ENCODE measurements around the gene ARHGEF11.

ARHGEF11 gene

GRCh38 chr1:156908541-156908940, 137.0 kb downstream of the ARHGEF11 start:
- DNase-seq: no peak

DNA sequence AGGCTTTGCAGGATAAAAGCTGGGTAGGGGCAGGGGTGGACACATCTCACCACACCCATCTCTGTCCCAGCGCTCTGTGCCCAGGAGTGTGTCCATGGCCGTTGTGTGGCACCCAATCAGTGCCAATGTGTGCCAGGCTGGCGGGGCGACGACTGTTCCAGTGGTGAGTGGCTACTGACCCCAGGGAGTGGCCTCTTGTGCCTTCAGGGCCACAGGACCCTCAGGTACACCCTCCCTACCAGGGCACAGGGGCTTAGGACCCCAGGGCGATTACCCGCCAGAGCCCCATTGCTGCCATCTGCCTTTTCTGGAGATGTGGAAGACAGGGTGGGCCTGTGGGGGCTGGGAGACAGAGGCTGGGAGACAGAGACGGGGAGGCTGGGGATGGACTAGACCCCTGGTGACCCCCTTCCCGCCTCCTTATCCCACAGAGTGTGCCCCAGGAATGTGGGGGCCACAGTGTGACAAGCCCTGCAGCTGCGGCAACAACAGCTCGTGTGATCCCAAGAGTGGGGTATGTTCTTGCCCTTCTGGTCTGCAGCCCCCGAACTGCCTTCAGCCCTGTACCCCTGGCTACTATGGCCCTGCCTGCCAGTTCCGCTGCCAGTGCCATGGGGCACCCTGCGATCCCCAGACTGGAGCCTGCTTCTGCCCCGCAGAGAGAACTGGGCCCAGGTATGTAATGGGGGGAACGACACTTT, 139.2 kb downstream of the ARHGEF11 start:
- DNase-seq: no peak

GRCh38 chr1:156905651-156906050, 139.9 kb downstream of the ARHGEF11 start:
- DNase-seq: no peak

GRCh38 chr1:156905176-156905575, 140.4 kb downstream of the ARHGEF11 start:
- no peak for DNase-seq

DNA sequence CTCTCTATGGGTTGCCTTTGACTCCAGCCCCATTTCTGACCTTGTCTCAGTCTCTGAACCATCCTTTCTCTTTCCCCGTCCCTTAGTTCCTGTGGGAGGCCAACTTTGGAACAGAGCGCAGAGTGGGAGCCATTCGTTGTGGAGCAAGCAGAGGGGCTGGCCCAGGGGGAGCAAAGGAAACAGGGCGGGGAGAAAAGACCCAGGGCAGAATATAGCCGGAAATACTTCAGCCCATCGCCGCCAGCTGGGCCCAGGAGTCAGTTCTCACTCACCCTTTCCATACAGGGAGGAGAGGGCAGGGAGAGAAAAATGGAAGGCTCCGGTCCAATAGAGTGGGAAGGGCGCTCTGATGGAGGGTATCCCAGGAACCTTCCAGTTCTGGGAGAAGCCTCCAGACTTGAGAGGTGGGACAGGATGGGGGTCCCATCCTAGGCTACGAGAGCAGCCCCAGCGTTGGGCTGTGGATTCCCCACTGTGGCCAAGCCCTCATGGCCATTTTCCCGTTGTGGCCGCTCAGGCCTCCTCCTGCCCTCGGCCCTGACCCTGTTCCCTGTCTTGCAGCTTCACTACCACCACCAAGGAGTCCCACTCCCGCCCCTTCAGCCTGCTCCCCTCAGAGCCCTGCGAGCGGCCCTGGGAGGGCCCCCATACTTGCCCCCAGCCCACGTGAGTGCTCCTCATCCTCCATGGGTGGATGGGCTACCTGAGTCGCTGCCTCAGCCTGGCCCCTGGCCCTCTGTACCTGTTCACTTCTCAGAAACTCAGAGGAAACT, 141.2 kb downstream of the ARHGEF11 start:
- no peak for DNase-seq

DNA sequence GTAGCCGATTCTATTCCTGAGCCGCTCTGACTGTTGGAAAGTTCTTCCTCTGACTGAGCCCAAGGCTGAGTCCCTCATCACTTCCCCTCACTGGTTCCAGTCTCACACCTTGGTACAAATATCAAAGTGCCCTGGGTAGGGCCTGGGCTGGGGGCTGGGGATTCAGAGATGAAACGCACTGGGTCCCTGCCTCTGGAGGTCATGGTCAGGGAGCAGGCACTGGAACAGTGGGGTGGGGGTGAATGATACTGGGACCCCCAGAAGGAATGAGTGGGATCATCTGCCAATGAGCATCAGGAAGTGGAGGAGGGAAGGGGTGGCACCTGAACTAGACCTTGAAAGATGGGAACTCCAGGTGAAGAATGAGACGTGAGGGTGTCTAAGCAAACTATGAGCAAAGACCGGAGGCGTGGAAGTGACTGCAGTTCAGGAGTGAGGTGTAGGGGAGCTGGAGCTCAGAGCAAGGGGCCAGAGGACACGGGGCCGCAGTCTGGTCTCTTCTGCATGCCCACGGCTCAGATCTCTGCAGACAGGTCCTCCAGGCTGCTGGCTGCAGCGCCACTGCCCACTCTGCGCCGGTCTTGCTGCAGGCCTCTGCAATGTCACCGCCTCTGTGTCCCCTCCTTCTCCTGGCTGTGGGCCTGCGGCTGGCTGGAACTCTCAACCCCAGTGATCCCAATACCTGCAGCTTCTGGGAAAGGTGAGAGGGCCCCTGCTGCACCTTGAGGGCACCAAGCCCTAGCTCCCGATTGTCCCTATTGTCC, 142.0 kb downstream of the ARHGEF11 start:
- DNase-seq: no peak

DNA sequence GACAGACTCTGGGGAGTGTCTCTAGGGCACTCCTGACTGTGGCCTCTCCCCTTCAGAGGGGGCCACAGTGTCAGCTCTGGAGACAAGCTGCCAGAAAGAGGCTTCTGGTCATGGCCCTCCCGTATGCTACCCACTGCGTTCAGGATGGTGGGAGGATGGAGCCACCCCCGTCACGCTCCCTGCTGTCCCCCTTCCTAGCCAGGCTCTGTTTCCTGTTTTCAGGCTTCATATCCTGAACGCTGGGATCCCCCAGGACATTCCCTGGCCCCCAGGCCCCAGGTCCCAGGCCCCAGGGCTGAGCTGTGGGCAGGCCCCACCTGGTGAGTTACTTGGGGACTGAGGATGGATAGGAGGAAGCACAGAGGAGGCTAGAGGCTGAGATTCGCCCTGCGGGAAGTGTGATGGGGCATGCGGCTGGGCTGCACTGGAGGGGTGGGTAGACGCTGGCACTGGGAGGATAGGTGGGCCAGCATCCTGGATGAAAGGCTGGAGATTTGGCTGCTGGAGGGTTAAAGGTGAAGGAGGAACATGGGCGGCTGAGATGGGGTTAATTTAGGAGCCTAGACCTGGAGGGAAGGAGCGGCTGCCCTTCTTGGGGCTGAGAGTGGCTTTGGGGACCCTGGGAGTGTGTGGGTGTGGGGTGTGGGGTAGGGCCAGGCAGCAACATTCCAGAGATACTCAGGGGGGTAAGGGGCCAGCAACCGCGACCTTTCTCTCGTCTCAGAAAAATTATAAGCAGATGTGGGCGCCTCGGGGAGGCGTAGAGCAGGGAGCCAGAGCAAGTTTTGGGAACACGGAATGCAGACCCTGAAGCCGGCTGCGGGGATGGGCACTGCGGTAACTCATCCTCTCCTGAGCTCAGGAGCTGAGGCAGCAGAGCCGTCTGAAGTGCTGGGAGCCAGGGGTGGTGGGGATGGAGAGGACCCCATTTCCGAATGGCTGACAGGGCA, 143.3 kb downstream of the ARHGEF11 start:
- DNase-seq: no peak

DNA sequence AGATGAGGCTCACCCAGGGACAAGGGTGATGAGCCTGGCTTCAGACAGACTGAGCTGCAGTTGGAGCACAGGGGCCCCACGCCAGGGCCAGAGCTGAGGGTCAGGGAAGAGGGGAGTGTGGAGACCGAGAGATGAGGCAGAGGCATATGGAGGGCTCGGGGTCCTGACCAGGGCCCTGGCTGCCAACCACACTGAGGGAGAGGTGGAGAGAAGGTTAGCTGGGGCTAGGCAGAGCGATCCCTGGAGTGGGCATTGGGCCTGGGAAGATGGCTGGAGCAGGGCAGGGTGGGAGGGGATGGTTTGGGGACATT, 144.0 kb downstream of the ARHGEF11 start:
- no peak for DNase-seq

- no peak for DNase-seq
Measured at GRCh38 chr1:156900896-156901589, 144.5 kb downstream of the ARHGEF11 start.

DNA sequence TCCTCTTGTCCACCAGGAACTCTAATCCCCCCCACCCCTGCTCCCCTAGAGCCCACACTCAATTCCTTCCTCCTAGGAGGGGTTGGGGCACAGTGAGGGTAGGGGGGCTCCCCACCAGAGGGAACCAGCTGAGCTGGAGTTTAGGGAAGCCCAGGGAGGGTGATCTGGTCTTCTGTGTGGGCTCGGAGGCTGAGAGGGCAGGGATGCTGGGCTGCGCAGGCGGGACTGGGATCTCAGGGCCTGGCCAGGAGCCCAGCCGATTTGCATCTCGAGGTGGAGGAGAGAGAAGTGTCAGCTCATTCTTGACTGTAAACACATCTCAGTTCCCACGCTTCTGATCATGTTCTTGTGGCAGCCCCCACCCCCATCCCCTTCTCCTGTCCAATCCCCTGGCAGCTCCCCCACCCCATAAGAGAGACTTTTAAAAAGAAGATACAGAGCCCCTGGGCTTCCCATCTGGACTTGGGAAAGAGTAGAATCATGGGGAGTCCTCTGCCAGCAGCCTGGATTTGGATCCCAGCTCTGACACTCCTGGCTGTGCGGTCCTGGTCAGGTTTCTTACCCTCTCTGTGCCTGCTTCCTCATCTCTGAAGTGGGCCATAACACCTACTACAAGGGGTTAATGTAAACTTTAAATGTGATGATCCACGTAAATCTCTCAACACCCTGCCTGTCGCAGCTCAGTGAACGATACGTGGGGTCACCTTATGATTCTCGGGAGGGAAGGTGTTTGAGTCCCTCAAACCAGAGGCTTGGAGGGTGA, 145.4 kb downstream of the ARHGEF11 start:
- no peak for DNase-seq

DNA sequence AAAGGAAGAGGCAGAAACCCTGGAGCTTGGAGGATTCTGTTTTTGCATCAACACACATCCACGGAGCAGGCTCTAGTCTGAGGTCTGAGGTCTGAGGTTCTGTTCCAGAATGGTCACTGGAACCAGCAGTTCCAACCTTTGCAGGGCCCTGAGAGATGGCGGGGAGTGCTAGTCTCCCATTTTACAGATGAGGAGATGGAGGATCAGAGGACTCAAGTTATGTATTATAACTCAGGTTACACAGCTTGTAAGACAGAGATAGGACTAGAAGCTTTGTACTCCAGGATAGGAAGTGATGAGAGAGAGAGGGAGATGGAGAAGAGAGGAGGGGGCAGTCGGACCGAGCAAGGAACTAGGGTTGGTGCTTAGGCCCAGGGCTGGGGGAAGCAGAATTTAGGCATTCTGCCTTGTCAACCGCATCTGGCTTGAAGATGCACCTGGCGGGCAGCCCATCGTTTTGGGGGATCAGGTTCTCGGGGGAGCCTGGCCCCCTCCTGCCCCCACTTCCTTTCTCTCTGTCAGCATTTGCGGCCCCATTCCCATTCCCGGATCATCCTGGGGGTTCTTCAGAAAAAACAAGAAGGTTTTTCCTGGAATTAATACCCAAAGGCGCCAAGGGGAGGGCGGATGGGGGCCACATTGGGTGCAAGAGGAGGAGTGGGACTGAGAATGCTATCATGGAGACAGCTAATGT, 146.4 kb downstream of the ARHGEF11 start:
- no peak for DNase-seq

GRCh38 chr1:156898161-156898566, 147.4 kb downstream of the ARHGEF11 start:
- DNase-seq: no peak

- no peak for DNase-seq
Measured at GRCh38 chr1:156897078-156897825, 148.3 kb downstream of the ARHGEF11 start.

GRCh38 chr1:156896490-156897033, 149.0 kb downstream of the ARHGEF11 start:
- no peak for DNase-seq

GRCh38 chr1:156895927-156896326, 149.6 kb downstream of the ARHGEF11 start:
- DNase-seq: no peak

DNA sequence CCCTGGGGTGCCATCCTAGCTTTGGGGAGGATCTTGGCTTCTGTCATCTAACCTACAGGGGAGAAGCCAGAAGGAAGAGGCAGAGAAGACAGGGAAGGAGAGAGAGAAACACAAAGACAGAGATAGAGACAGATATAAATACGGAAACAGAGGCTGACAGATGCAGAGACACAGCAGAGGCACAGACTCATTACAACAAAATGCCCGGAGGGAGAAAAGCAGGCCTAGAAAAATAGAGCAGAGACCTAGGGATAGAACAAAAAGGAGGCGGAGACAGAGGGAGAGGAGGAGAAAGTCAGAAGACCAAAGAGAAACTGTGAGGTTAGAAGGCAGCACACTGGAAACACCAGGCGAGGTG, 150.1 kb downstream of the ARHGEF11 start:
- DNase-seq: no peak

DNA sequence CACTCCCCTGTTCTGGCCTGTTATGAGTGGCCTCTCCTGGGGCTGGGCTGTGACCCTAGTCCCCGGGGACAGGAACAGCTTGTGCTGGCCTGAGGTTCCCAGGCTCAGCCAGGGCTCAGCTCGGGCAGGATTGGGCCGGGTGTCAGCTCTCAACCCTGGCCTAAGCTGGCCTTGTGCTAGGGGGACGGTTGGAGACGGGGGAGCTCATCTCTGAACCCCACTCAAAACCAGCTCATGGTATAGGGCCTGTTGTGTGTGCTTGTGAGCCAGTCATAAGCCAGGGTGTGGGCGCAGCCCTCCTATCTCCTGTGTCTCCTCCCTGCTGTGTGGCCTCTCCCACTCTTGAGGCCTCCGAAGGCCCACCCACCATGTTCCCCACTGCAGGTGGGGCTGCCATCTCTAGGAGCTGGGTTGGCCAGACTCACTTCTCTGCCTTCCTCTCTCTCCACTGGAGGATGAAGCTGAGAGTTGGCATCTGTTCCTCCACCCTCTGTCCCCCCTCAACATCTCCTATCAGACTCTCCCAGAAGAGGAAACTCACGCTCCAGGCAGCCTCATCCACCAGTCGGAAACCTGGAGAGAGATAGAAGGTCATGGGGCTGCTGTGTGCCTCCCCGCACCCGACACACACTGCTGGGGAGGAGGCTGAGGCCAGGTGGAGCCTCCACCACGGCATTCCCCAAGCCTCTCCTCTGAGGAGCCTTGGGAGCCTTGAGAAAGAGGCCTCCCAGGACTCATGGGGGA, 150.7 kb downstream of the ARHGEF11 start:
- no peak for DNase-seq

GRCh38 chr1:156894001-156894400, 151.5 kb downstream of the ARHGEF11 start:
- DNase-seq: no peak
